Esophagus (tissue), 2 donors: ENCODE measurements around the gene UBE2Q1. TPM values are rescaled to one million over a fixed set of nuclear protein-coding genes. Genes with fewer than 3 reads are reported as not detected.

Experiments
- H3K27ac ChIP-seq, 2 donors: one replicate each; pipeline ENCODE4 v1.5.1; 2013; ENCODE audit warnings: low read depth in 2 of 2, mild to moderate bottlenecking in 2 of 2, inconsistent platforms in 1 of 2, low read length in 1 of 2, moderate library complexity in 1 of 2
- H3K27me3 ChIP-seq, 2 donors: one replicate each; pipeline ENCODE4 v1.6.1; 2013; ENCODE audit warnings: low read length in 2 of 2, control low read depth in 1 of 2, mild to moderate bottlenecking in 1 of 2; ENCODE audit not compliant: insufficient read depth in 2 of 2, control insufficient read depth in 1 of 2
- H3K36me3 ChIP-seq, 2 donors: one replicate each; pipeline ENCODE4 v1.6.1; 2013; ENCODE audit warnings: low read length in 1 of 2; ENCODE audit not compliant: control insufficient read depth in 2 of 2, insufficient read depth in 2 of 2
- H3K4me1 ChIP-seq, 2 donors: one replicate each; pipeline ENCODE4 v1.6.1; 2013; ENCODE audit warnings: low read length in 1 of 2; ENCODE audit not compliant: control insufficient read depth in 2 of 2, insufficient read depth in 2 of 2
- H3K4me3 ChIP-seq, 2 donors: one replicate each; pipeline ENCODE4 v1.5.1; 2013; ENCODE audit warnings: low read length in 2 of 2, mild to moderate bottlenecking in 2 of 2, low read depth in 1 of 2, moderate library complexity in 1 of 2
- H3K9me3 ChIP-seq, 2 donors: one replicate each; pipeline ENCODE4 v1.6.1; 2013; ENCODE audit warnings: mild to moderate bottlenecking in 2 of 2, low read depth in 1 of 2, low read length in 1 of 2, moderate library complexity in 1 of 2; ENCODE audit not compliant: control insufficient read depth in 2 of 2, insufficient read depth in 1 of 2
- WGBS, 2 donors: extraction: QIAGEN DNeasy Blood & Tissue Kit; methylation state at CpG; one replicate each; pipeline ENCODE4 v1.1.7; 2013; 5-methylcytosine and 5-hydroxymethylcytosine counted together
- polyA plus RNA-seq, 2 donors: library from polyadenylated mRNA; stranded (reverse); fragments of 200-250 nt; gene quantifications; one replicate each; pipeline ENCODE4 v1.2.3, GENCODE V29; 2013
- donor health status: healthy with polysubstance abuse.
- donor health status: Bipolar disorder and iron deficiency.

The UBE2Q1 gene
- polyA plus RNA-seq, 2 donors, result 23.5 to 24.7 TPM

GRCh38 chr1:154500533-154500932, 57.9 kb downstream of the UBE2Q1 start:
- H3K4me3 ChIP-seq, result peak overlapping the region; percentile 5 to 47
- H3K36me3 ChIP-seq, result no peaks in the 10 kb centered on the region
- WGBS, 2 donors, result 74 to 76% methylated on average over 8 of the region's 8 CpGs
- H3K9me3 ChIP-seq, result peaks cover 0 to 4% of the 10 kb centered on the region in 2 donors
- no peak overlapping the region for H3K27ac ChIP-seq
- H3K27me3 ChIP-seq, result peaks cover 8 to 9% of the 10 kb centered on the region in 2 donors
- peaks cover 0 to 10% of the 10 kb centered on the region in 2 donors for H3K4me1 ChIP-seq

GRCh38 chr1:154499446-154499845, 59.0 kb downstream of the UBE2Q1 start:
- Histone ChIP-seq H3K27ac (no peak overlapping the region), H3K27me3 (peaks cover 8 to 9% of the 10 kb centered on the region in 2 donors), H3K36me3 (no peaks in the 10 kb centered on the region), H3K4me1 (peaks cover 0 to 10% of the 10 kb centered on the region in 2 donors), H3K4me3 (peak overlapping the region in 1 of 2 donors; percentile 14), H3K9me3 (peaks cover 0 to 4% of the 10 kb centered on the region in 2 donors)
- WGBS, 2 donors, result 85 to 92% methylated on average over 1 of the region's 1 CpG

Other genes with a start within 250 kb of the UBE2Q1 start
- under 1 TPM in 1 of 2 donors, not detected in 1; 0.02 TPM for gene AQP10, start 237.6 kb downstream of the UBE2Q1 start, polyA plus RNA-seq
- gene ATP8B2, start 233.1 kb downstream of the UBE2Q1 start, polyA plus RNA-seq, result 1 to 10 TPM; 4.3 to 6.7 TPM
- gene IL6R, start 153.3 kb downstream of the UBE2Q1 start, polyA plus RNA-seq, result 1 to 10 TPM; 2.7 to 3.4 TPM
- 1 to 10 TPM; 1.3 to 1.7 TPM for gene TDRD10, start 56.4 kb downstream of the UBE2Q1 start, polyA plus RNA-seq
- 1 to 10 TPM; 1.5 to 2.1 TPM for gene SHE, start 56.2 kb downstream of the UBE2Q1 start, polyA plus RNA-seq
- gene CHRNB2, start 9.1 kb upstream of the UBE2Q1 start, polyA plus RNA-seq, result under 1 TPM; 0.11 to 0.18 TPM
- 10 to 100 TPM; 13.8 to 19.9 TPM for gene ADAR, start 49.5 kb upstream of the UBE2Q1 start, polyA plus RNA-seq